Inflammatory macrophage treated with lipopolysaccharide for 4 hours (primary cell): ENCODE results near the gene CNTD1.
A peak's percentile ranks its signal among the peaks of the same experiment; 100 is the strongest.
"Not testable (repeated sequence)": the region's sequence is repeated elsewhere in the genome, so short reads cannot be mapped to it uniquely, and the experiment has no call there.

Experiments
- DNase-seq: peaks from one replicate; pipeline ENCODE4 v3.0.0-alpha.2; 2020

CNTD1 gene

GRCh38 chr17:42798383-42799380 lies at the start of gene CNTD1, which contains the start of gene COA3:
CNTD1 (plus strand) TSS chr17:42798861; CDS start chr17:42799068, 207 bp downstream.
COA3 (minus strand) TSS chr17:42798704; CDS start chr17:42798681, 23 bp downstream.
- peak; percentile 80 for DNase-seq

- no peak for DNase-seq
Measured at GRCh38 chr17:42748908-42749798, 49.5 kb upstream of the CNTD1 start.

- peak; percentile 48 for DNase-seq
Measured at GRCh38 chr17:42750739-42751344, 47.8 kb upstream of the CNTD1 start.

GRCh38 chr17:42751628-42752027 lies 47.0 kb upstream of the CNTD1 start:
- no peak for DNase-seq

- DNase-seq: peak; percentile 15
Measured at GRCh38 chr17:42754782-42755181, 43.9 kb upstream of the CNTD1 start.

- DNase-seq: peak; percentile 90
Measured at GRCh38 chr17:42759982-42760651, 38.5 kb upstream of the CNTD1 start.

GRCh38 chr17:42760652-42761581 lies 37.7 kb upstream of the CNTD1 start, which contains the start of gene RAMP2:
RAMP2 (plus strand) TSS chr17:42761227; CDS start chr17:42761262, 35 bp downstream.
- DNase-seq: no peak

- no peak for DNase-seq
Measured at GRCh38 chr17:42761638-42762037, 37.0 kb upstream of the CNTD1 start.

GRCh38 chr17:42766124-42766523 lies 32.5 kb upstream of the CNTD1 start:
- no peak for DNase-seq

- no peak for DNase-seq
Measured at GRCh38 chr17:42767512-42767911, 31.1 kb upstream of the CNTD1 start.

GRCh38 chr17:42768006-42768405 lies 30.7 kb upstream of the CNTD1 start:
- not testable (repeated sequence) for DNase-seq

GRCh38 chr17:42769964-42770363 lies 28.7 kb upstream of the CNTD1 start:
- not testable (repeated sequence) for DNase-seq

- DNase-seq: no peak
Measured at GRCh38 chr17:42772945-42773289, 25.7 kb upstream of the CNTD1 start.

- DNase-seq: peak; percentile 88
Measured at GRCh38 chr17:42773290-42774035, 25.2 kb upstream of the CNTD1 start, which contains the start of gene VPS25. VPS25 (plus strand) TSS chr17:42773449; CDS start chr17:42773476, 27 bp downstream.

- peak; percentile 46 for DNase-seq
Measured at GRCh38 chr17:42774066-42774745, 24.5 kb upstream of the CNTD1 start.

GRCh38 chr17:42775534-42776098 lies 23.0 kb upstream of the CNTD1 start:
- DNase-seq: peak; percentile 90

GRCh38 chr17:42778570-42778969 lies 20.1 kb upstream of the CNTD1 start:
- DNase-seq: no peak

- no peak for DNase-seq
Measured at GRCh38 chr17:42779304-42779935, 19.2 kb upstream of the CNTD1 start.
